Activated T-cell treated with anti-CD3 and anti-CD28 coated beads for 1 hour (primary cell): ENCODE data around the gene AK8.

Experiments
- DNase-seq: peaks from one replicate; pipeline ENCODE4 v3.0.0-alpha.2; 2020; ENCODE audit warnings: low read depth

Gene AK8

GRCh38 chr9:132877824-132878694 is at the start of gene AK8:
Gene AK8, minus strand, starts transcription at chr9:132878284. Its CDS starts 29 bp downstream, at chr9:132878255.
- DNase-seq: peak; percentile 67

GRCh38 chr9:132927704-132928103 is 49.6 kb upstream of the AK8 start:
- no peak for DNase-seq

GRCh38 chr9:132923346-132923902 is 45.3 kb upstream of the AK8 start:
- no peak for DNase-seq

GRCh38 chr9:132919614-132920268 is 41.7 kb upstream of the AK8 start:
- DNase-seq: no peak

GRCh38 chr9:132914924-132915323 is 36.8 kb upstream of the AK8 start:
- DNase-seq: no peak

GRCh38 chr9:132912131-132912530 is 34.0 kb upstream of the AK8 start:
- no peak for DNase-seq

- DNase-seq: no peak
Measured at GRCh38 chr9:132910376-132910775, 32.3 kb upstream of the AK8 start.

- no peak for DNase-seq
Measured at GRCh38 chr9:132909311-132909710, 31.2 kb upstream of the AK8 start.

- DNase-seq: no peak
Measured at GRCh38 chr9:132908635-132909034, 30.6 kb upstream of the AK8 start.

- no peak for DNase-seq
Measured at GRCh38 chr9:132905726-132906125, 27.6 kb upstream of the AK8 start.

GRCh38 chr9:132903574-132904492 is 25.7 kb upstream of the AK8 start:
- DNase-seq: no peak

- DNase-seq: peak; percentile 59
Measured at GRCh38 chr9:132901858-132902831, 24.1 kb upstream of the AK8 start.

GRCh38 chr9:132898051-132898450 is 20.0 kb upstream of the AK8 start:
- no peak for DNase-seq

- no peak for DNase-seq
Measured at GRCh38 chr9:132896906-132897305, 18.8 kb upstream of the AK8 start.

- no peak for DNase-seq
Measured at GRCh38 chr9:132896264-132896663, 18.2 kb upstream of the AK8 start.

- DNase-seq: no peak
Measured at GRCh38 chr9:132894862-132895835, 17.1 kb upstream of the AK8 start.

GRCh38 chr9:132894346-132894745 is 16.3 kb upstream of the AK8 start:
- DNase-seq: no peak

GRCh38 chr9:132892400-132892799 is 14.3 kb upstream of the AK8 start:
- no peak for DNase-seq

- no peak for DNase-seq
Measured at GRCh38 chr9:132888151-132888550, 10.1 kb upstream of the AK8 start.
